Stimulated activated CD4-positive, alpha-beta T cell treated with anti-CD3 and anti-CD28 coated beads, Interleukin-12 subunit alpha, Interleukin-12 subunit beta, amount 100 ng/mL, for 24 hours (primary cell): ENCODE results near the gene CA9.

Experiments
- DNase-seq, 2 experiments: peaks; one replicate each; pipeline ENCODE4 v3.0.0-alpha.2; 2020; ENCODE audit warnings: low read depth in 2 of 2

Gene CA9

DNA sequence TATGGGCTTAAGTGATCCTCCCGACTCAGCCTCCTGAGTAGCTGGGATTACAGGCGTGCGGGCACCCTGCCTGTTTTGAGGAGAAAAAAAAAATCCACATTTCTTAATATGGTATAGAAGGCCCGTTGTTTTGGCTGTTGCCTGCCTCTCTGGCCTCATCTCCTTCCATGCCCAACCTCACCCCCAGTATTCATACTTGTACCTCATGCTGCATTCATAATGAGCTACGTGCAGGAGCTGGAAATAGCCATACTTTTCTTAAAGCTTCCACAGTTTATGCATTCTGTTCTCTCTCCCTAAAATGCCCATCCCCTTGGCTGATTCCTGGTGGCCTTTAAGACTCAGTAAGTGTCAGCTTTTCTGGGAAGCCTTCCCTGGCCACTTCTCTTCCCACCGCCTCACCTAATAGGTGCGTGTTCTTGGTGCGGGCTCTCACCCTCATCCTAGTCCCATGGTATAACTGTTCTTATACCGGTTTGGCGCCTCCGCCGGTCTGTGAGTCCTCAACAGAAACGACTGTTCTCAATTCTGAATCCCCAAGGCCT lies 18.1 kb downstream of the CA9 start:
- no peak for DNase-seq

- no peak for DNase-seq
These were observed 22.2 kb downstream of the CA9 start for GRCh38 chr9:35695943-35696401.

- peak in 1 of 2 experiments; percentile 35 for DNase-seq
These were observed 22.9 kb downstream of the CA9 start for GRCh38 chr9:35696520-35697215.

DNA sequence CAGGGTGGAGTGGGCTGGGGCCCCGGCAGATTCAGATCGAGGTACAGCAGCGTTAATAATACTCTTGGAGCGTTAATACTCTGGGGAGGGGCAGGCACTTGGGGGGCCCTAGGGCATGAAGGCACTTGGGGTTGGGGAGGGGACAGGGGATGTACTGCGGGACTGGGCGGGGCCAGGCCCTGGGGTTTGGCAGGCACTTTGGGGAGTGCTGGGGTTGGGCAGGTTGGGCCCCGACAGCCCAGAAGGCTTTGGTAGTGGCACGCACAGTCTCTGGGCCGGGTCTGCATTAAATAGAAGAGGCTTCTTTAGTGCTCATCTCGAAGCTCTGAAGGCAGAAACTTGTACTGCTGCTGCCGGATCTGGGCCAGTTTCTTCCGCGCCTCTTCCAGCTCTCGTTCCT lies 23.8 kb downstream of the CA9 start:
- no peak for DNase-seq

GRCh38 chr9:35698231-35698630 lies 24.5 kb downstream of the CA9 start:
- DNase-seq: no peak

GRCh38 chr9:35700031-35700430 lies 26.3 kb downstream of the CA9 start:
- DNase-seq: no peak

DNA sequence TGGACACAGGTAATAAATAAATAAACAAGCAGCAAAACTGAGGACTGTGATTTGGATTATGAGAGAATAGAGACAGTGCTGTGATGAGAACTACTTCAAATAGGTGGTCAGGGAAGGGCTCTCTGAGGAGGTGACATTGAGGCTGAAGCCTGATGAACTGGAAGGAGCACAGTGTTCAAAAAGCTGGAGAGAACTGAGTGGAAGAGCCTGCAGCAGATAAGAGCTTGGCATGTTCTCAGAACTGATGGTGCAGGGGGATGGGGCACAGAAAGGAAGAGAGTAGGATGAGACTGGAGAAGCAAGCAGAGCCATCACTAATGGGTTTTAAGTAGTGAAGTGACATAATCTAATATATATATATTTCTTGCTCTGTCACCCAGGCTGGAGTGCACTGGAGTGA lies 27.2 kb downstream of the CA9 start:
- DNase-seq: no peak

DNA sequence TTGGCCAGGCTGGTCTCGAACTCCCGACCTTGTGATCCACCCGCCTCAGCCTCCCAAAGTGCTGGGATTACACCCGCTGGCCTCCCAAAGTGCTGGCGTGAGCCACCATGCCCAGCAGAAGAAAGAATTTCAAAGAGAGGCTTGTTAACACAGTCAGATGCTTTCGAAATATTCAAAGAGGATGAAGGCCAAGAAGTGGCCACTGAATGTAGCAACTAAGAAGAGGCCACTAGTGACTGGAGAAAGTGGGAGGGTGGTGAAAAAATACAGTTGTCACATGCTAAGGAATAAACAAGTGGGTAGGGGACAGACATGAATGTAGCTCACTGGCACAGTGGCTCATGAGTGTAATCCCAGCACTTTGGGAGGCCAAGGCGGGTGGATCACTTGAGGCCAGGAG lies 29.0 kb downstream of the CA9 start:
- DNase-seq: no peak

GRCh38 chr9:35703906-35704672 lies 30.4 kb downstream of the CA9 start:
- no peak for DNase-seq

- DNase-seq: no peak
These were observed 31.6 kb downstream of the CA9 start for GRCh38 chr9:35705372-35705771.

DNA sequence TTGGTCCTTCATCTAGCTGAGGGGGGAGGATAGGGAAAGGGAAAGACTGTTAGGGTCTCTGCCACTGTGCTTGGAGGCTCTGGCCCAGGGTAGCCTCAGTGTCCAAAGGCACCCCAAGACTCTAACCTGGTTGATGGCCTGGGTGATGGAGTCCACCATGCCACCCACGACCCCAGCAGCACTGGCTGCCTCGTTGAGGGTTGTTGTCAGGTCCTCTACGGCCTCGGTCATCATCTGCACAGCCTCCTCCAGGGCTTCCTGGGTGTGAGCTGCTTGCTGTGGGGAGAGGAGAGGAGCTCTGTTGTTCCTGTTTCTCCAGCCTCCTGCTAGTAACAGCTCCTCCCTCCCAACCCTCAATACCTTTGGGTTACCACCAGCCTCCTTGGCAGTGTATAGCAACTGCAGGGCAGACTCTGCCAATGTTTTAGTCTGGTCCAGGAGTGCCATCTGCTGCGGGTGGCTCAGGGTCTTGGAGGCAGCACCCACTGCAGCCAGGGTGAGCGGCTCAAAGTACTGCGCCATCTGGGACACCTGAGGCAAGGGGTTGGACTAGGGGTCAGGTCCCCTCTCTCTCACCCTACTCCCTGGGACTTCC lies 32.2 kb downstream of the CA9 start:
- DNase-seq: no peak

DNA sequence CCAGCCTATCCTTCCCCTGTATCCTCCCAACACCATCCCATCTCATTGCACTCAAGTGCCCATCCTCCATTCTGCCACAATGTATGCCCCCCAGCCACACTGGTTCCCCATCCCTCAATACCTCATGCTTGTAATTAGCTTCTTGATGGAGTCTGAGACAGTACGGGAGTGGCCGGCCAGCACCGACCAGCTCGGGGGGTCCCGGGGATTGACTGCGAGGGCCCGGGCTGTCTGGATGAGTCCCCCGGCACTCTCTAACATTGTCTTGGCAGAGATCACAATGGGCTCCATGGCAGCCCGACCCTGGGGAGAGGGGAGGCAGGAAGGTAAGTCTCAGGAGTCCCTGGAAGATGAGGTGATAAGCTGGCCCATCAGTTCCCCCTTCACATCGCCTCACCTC lies 33.2 kb downstream of the CA9 start:
- no peak for DNase-seq

- DNase-seq: no peak
These were observed 34.4 kb downstream of the CA9 start for GRCh38 chr9:35708146-35708545.

DNA sequence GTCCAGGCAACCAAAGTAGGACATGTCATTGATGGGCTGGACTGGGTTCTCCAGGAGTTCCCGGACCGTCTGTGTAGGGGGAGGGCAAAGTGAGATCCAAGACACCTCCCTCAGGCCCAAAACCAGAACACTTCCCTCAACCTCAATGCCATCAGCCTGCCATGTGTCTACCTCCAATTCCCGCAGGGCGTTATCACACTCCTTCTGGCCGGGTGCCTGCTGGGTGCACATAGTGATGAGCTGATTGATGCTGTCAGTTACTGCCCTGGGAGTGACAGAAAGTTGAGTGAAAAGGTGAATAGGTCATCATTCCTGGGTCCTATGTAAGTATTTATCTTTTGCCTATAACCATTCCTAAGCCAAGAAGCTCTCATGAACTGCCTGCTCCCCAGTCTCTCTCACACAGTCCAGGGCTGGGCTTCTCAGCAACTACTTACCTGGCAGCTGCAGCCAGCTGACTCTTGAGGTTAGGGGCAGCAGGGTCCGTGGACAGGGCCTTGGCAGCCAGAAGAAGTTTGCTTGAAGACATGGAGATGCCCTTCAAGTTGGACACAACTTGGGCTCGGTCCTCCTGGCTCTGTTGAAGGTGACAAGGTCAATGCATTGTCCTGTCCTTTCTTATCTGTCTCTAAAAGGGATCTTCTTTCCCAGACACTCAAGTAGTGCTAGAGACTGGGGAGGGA lies 37.2 kb downstream of the CA9 start:
- DNase-seq: no peak

- DNase-seq: no peak
These were observed 38.0 kb downstream of the CA9 start for GRCh38 chr9:35711501-35712428.

- no peak for DNase-seq
These were observed 39.2 kb downstream of the CA9 start for GRCh38 chr9:35712762-35713400.

DNA sequence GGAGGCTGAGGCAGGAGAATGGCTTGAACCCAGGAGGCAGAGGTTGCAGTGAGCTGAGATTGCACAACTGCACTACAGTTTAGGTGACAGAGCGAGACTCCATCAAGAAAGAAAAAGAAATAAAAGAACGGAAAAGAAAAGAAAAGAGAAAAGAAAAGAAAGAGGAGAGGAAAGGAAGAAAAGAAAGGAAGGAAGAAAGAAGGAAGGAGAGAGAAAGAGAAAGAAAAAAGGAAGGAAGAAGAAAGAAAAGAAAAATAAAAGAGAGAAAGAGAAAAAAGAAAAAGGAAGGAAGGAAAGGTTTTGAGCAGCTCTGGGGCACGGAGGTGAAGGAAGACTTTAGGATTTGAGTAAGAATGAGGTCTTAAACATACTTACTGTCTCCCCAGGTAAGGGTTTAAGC lies 39.9 kb downstream of the CA9 start:
- no peak for DNase-seq

- no peak for DNase-seq
These were observed 40.4 kb downstream of the CA9 start for GRCh38 chr9:35714123-35714522.

DNA sequence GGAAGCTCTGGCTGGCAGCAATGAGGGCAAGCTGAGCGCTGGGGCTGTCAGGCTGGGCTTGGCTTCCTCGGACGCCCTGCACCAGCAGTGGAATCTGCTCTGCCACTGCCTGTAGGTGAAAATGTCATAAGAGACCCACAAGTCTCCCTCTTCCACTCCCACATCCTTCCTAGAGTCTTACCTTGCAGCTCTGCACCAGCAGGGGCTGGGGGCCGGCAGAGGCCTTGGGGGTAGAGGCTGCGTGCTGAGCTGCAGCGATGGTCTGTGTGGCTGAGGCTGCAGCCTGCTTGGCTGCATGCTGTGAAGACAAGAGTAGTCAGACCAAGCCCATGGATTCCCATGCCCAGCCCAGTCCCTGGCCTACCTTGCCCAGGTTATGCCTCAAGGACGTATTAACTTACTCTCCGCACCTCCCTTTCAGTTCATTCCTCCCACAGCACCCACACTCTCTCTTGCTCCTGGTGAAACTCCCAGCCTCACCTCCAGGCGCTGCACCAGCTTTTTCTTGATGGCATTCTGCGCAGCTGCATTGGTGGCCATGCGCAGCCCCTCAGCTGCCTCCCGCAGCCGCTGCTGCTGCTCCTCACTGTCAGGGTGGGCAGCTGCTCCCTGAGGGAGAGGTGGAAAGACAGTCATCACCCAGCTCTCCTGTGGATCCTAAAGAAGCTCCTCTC lies 41.0 kb downstream of the CA9 start:
- no peak for DNase-seq

- DNase-seq: no peak
These were observed 42.5 kb downstream of the CA9 start for GRCh38 chr9:35716230-35716629.
